ENCODE data around the gene KMO.

- no peak for TF ChIP-seq CTCF (IDR thresholded peaks at IDR 0.05; ENCODE audit: extremely low read depth in 1 of 2, insufficient read depth in 1 of 2, low read depth in 1 of 2, low read length in 2 of 2)
- peak; percentile 76 for TF ChIP-seq FOS (IDR thresholded peaks at IDR 0.05; ENCODE audit: borderline replicate concordance, insufficient read depth, low read length)
- no peak for TF ChIP-seq GATA2 (IDR thresholded peaks at IDR 0.05; ENCODE audit: insufficient read depth, insufficient read length, low read depth, low read length)
- TF ChIP-seq EZH2 (IDR thresholded peaks at IDR 0.05; ENCODE audit: borderline replicate concordance, low read depth, low read length, severe bottlenecking), result no peak
- TF ChIP-seq MAX (IDR thresholded peaks at IDR 0.05; ENCODE audit: insufficient read depth, insufficient read length), result no peak
- TF ChIP-seq MYC (IDR thresholded peaks at IDR 0.05; ENCODE audit: low read depth, low read length), result no peak
Measured at GRCh38 chr1:241641773-241642592, 109.8 kb downstream of the KMO start.

Measured in endothelial cell of umbilical vein (primary cell).